HTERT RPE-1 (cell line): ENCODE measurements around the gene CPD.
"Not testable (repeated sequence)": the region's sequence is repeated elsewhere in the genome, so short reads cannot be mapped to it uniquely, and the experiment has no call there.

Source experiments
- in situ Hi-C: fragments of 300-500 bp; cut with MboI; formaldehyde crosslinking; loops from 4 replicates; pipeline ENCODE4 v1.14.3; 2020; ENCODE audit warnings: low sequenced_read_pairs

Gene CPD

GRCh38 chr17:30378825-30379302 is at the start of gene CPD:
TSS of gene CPD (plus strand) at chr17:30378927. CDS start at chr17:30378981, 54 bp downstream.
- in situ Hi-C loops = no loop called here

GRCh38 chr17:30332057-30332542 is 46.6 kb upstream of the CPD start:
- in situ Hi-C loops = no loop called here

- in situ Hi-C loops = no loop called here
Observed at GRCh38 chr17:30333503-30334360, 45.0 kb upstream of the CPD start, which contains the start of gene TMIGD1. TSS of gene TMIGD1 (minus strand) at chr17:30334057. CDS start at chr17:30332133, 1,924 bp downstream.

- in situ Hi-C loops = no loop called here
Observed at GRCh38 chr17:30334421-30334820, 44.3 kb upstream of the CPD start.

GRCh38 chr17:30336369-30337171 is 42.2 kb upstream of the CPD start:
- in situ Hi-C loops = no loop called here

GRCh38 chr17:30337393-30337999 is 41.2 kb upstream of the CPD start:
- in situ Hi-C loops = no loop called here

GRCh38 chr17:30339086-30339485 is 39.6 kb upstream of the CPD start:
- in situ Hi-C loops = no loop called here

- in situ Hi-C loops = no loop called here
Observed at GRCh38 chr17:30340801-30341356, 37.8 kb upstream of the CPD start.

GRCh38 chr17:30341703-30342249 is 37.0 kb upstream of the CPD start:
- in situ Hi-C loops = no loop called here

- in situ Hi-C loops = not testable (repeated sequence)
Observed at GRCh38 chr17:30343244-30343643, 35.5 kb upstream of the CPD start.

GRCh38 chr17:30343796-30344195 is 34.9 kb upstream of the CPD start:
- in situ Hi-C loops = no loop called here

GRCh38 chr17:30344283-30345088 is 34.2 kb upstream of the CPD start:
- in situ Hi-C loops = no loop called here

GRCh38 chr17:30345089-30345433 is 33.7 kb upstream of the CPD start:
- in situ Hi-C loops = no loop called here

- in situ Hi-C loops = no loop called here
Observed at GRCh38 chr17:30345527-30346075, 33.1 kb upstream of the CPD start.

- in situ Hi-C loops = no loop called here
Observed at GRCh38 chr17:30346221-30346795, 32.4 kb upstream of the CPD start.

GRCh38 chr17:30347488-30347887 is 31.2 kb upstream of the CPD start:
- in situ Hi-C loops = no loop called here

GRCh38 chr17:30349252-30349651 is 29.5 kb upstream of the CPD start:
- in situ Hi-C loops = no loop called here

GRCh38 chr17:30351263-30351662 is 27.5 kb upstream of the CPD start:
- in situ Hi-C loops = not testable (repeated sequence)

GRCh38 chr17:30351735-30352134 is 27.0 kb upstream of the CPD start:
- in situ Hi-C loops = no loop called here
